ENCODE measurements around the gene SPP2. TPM values are rescaled to one million over a fixed set of nuclear protein-coding genes. Genes with fewer than 3 reads are reported as not detected.

The SPP2 gene
- total and polyA plus RNA-seq, 8 donors = 0.73 TPM; not detected in 7

DNA sequence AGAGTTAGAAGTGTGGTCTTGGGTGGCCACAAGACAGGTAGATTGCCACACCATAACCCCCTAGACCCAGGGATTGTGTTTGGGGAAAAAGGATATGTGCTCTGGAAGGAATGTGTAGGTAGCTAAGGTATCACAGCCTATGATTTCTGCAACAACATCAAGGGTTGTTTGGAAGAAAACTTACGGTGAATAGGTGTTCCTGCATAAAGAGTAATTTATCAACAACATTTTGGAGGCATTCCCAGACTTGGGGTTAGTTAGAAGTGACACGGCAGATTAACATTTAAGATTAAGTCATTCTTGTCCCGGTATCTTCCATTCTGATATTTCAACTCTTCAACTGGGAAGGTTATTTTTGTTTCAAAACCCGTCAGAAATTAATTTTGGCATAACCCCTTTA lies 65.5 kb downstream of the SPP2 start:
- Histone ChIP-seq H3K36me3 (no peaks in the 10 kb centered on the region), H3K4me1 (no peaks in the 10 kb centered on the region), H3K27me3 (peaks cover 0 to 6% (median 0%) of the 10 kb centered on the region in 3 donors), H3K9me3 (peaks cover 0 to 5% (median 0%) of the 10 kb centered on the region in 4 donors), H3K27ac (no peak overlapping the region), H3K4me3 (no peak overlapping the region)
- DNase-seq = no peak
- 18 to 52% (median 28%) methylated on average over 4 of the region's 4 CpGs for WGBS, 5 donors
- TF ChIP-seq, protein P1, sequence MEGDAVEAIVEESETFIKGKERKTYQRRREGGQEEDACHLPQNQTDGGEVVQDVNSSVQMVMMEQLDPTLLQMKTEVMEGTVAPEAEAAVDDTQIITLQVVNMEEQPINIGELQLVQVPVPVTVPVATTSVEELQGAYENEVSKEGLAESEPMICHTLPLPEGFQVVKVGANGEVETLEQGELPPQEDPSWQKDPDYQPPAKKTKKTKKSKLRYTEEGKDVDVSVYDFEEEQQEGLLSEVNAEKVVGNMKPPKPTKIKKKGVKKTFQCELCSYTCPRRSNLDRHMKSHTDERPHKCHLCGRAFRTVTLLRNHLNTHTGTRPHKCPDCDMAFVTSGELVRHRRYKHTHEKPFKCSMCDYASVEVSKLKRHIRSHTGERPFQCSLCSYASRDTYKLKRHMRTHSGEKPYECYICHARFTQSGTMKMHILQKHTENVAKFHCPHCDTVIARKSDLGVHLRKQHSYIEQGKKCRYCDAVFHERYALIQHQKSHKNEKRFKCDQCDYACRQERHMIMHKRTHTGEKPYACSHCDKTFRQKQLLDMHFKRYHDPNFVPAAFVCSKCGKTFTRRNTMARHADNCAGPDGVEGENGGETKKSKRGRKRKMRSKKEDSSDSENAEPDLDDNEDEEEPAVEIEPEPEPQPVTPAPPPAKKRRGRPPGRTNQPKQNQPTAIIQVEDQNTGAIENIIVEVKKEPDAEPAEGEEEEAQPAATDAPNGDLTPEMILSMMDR (IDR thresholded peaks at IDR 0.05) = no peak
- TF ChIP-seq POLR2A (IDR thresholded peaks at IDR 0.05) (no peak), POLR2AphosphoS5 (IDR thresholded peaks at IDR 0.05) (no peak), EP300 (IDR thresholded peaks at IDR 0.05) (no peak)
- intact Hi-C loops (cut with DNase I; ENCODE audit: low total_unique reads) = no loop called here

DNA sequence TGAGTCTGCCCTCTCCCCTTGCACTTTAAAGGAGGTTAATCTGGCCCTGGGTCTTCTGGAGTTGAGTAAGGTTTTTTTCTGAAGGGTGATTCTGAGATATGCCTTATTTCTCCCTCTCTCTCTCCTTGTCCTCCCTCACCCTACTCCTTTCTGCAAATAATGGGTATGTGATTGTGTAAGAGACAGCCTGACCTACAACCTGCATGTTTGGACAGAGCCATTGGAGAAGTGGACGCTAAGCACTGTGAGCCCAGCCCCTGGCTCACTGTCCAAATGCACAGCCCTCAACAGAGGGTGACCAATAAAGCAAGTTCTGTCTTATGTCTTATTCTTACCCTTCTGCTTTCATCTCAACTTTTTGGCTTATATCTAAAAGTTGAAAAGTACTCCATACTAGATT lies 71.5 kb downstream of the SPP2 start:
- TF ChIP-seq POLR2A (IDR thresholded peaks at IDR 0.05) = no peak
- TF ChIP-seq POLR2AphosphoS5 (IDR thresholded peaks at IDR 0.05) = no peak
- TF ChIP-seq, protein P1 (IDR thresholded peaks at IDR 0.05) = no peak
- no peak for TF ChIP-seq EP300 (IDR thresholded peaks at IDR 0.05)
- Histone ChIP-seq H3K9me3 (peaks cover 0 to 5% (median 0%) of the 10 kb centered on the region in 4 donors), H3K4me1 (no peaks in the 10 kb centered on the region), H3K27ac (no peak overlapping the region), H3K27me3 (peaks cover 0 to 8% (median 0%) of the 10 kb centered on the region in 3 donors), H3K36me3 (no peaks in the 10 kb centered on the region), H3K4me3 (no peak overlapping the region)
- intact Hi-C loops (cut with DNase I; ENCODE audit: low total_unique reads) = no loop called here
- 75 to 94% (median 77%) methylated on average over 1 of the region's 1 CpG for WGBS, 5 donors
- DNase-seq = no peak

DNA sequence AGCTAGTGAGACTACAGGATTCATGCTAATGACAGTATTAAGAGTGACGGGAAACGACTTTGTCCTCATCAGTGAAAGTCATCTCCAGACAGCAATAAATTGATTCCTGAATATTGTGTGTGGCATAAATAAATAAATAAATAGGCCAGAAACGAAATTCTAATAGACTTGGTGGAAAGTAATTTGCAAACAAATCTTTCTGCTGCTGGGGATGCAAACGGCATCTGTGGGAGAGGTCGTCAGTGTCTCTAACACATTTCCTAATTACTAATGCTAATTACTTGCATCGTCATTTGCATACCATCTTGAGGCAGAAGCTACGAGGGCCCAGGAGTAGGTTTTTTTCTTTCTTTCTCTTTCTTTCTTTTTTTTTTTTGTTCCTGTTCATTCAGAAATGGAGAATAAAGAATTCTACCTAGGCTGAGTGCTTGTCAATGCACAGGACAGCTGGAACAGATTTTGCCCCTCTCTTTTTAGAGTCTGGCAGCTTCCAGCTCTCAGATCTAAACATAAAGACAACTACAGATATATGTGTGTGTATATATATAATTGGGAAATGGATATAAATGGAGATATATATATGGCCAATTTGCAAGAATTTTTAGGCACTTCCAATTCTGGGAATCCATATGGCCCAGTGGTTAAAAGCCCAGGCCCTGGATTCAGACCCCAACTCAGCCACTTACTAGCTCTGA lies 75.1 kb downstream of the SPP2 start:
- no peak for TF ChIP-seq POLR2AphosphoS5 (IDR thresholded peaks at IDR 0.05)
- no peak for TF ChIP-seq EP300 (IDR thresholded peaks at IDR 0.05)
- no peak for TF ChIP-seq POLR2A (IDR thresholded peaks at IDR 0.05)
- TF ChIP-seq, protein P1 (IDR thresholded peaks at IDR 0.05) = no peak
- no peak overlapping the region for H3K4me3 ChIP-seq
- no peaks in the 10 kb centered on the region for H3K4me1 ChIP-seq
- intact Hi-C loops (cut with DNase I; ENCODE audit: low total_unique reads) = no loop called here
- H3K27ac ChIP-seq = no peak overlapping the region
- WGBS, 5 donors = 76 to 83% (median 79%) methylated on average over 7 of the region's 7 CpGs
- H3K27me3 ChIP-seq = peaks cover 0 to 6% (median 0%) of the 10 kb centered on the region in 3 donors
- DNase-seq = no peak
- H3K9me3 ChIP-seq = no peaks in the 10 kb centered on the region
- no peaks in the 10 kb centered on the region for H3K36me3 ChIP-seq

DNA sequence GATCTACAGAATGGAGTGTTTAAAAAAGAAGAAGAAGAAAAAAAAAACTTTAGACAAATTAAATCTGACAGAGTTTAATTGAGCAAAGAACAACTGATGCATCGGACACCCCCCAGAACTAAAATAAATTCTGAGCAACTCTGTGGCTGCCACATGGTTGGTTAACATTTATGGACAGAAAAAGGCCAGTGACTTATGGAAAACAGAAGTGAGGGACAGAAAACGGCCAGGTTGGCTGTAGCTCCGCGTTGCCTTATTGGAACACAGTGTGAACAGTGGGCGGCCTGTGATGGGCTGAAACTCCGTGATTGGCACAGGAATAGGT lies 75.6 kb downstream of the SPP2 start:
- Histone ChIP-seq H3K4me1 (peaks cover 0 to 4% (median under 1%) of the 10 kb centered on the region in 4 donors), H3K9me3 (no peaks in the 10 kb centered on the region), H3K27me3 (peaks cover 0 to under 1% (median 0%) of the 10 kb centered on the region in 3 donors), H3K4me3 (no peak overlapping the region), H3K36me3 (no peaks in the 10 kb centered on the region), H3K27ac (no peak overlapping the region)
- no peak for DNase-seq
- intact Hi-C loops (cut with DNase I; ENCODE audit: low total_unique reads) = no loop called here
- WGBS, 5 donors = 83 to 95% (median 90%) methylated on average over 6 of the region's 6 CpGs
- TF ChIP-seq, protein P1 (IDR thresholded peaks at IDR 0.05) = no peak
- no peak for TF ChIP-seq POLR2AphosphoS5 (IDR thresholded peaks at IDR 0.05)
- no peak for TF ChIP-seq POLR2A (IDR thresholded peaks at IDR 0.05)
- no peak for TF ChIP-seq EP300 (IDR thresholded peaks at IDR 0.05)

Other genes starting within 250 kb of the SPP2 start
- 10 to 100 TPM in 1 of 5 donors, 1 to 10 TPM in 4; 2.0 to 28.3 (median 3.3) TPM for gene HJURP, start 196.2 kb upstream of the SPP2 start, total RNA-seq
- 1 to 10 TPM; 1.2 to 6.6 (median 2.7) TPM for gene HJURP, start 196.2 kb upstream of the SPP2 start, polyA plus RNA-seq
- gene TRPM8, start 133.3 kb upstream of the SPP2 start, total RNA-seq = not detected
- gene TRPM8, start 133.3 kb upstream of the SPP2 start, polyA plus RNA-seq = not detected

Data from stomach (tissue), 9 donors.